COLO829 (cell line): Measurements from ENCODE around the gene CDCP1.
"Not testable (repeated sequence)": the region's sequence is repeated elsewhere in the genome, so short reads cannot be mapped to it uniquely, and the experiment has no call there.

Source experiments
- DNase-seq: peaks from one replicate; pipeline ENCODE4 v3.0.0; 2012; ENCODE audit warnings: low spot score

CDCP1 gene

GRCh38 chr3:45055411-45056143, 90.6 kb downstream of the CDCP1 start:
- DNase-seq: peak; percentile 74

- DNase-seq: peak; percentile 63
These were observed 91.2 kb downstream of the CDCP1 start for GRCh38 chr3:45055032-45055410.

GRCh38 chr3:45054196-45054857, 91.9 kb downstream of the CDCP1 start:
- no peak for DNase-seq

- not testable (repeated sequence) for DNase-seq
These were observed 92.4 kb downstream of the CDCP1 start for GRCh38 chr3:45053805-45054195.

- DNase-seq: no peak
These were observed 94.5 kb downstream of the CDCP1 start for GRCh38 chr3:45051685-45052084.

GRCh38 chr3:45049807-45050206, 96.4 kb downstream of the CDCP1 start:
- no peak for DNase-seq

- DNase-seq: no peak
These were observed 97.9 kb downstream of the CDCP1 start for GRCh38 chr3:45048244-45048643.

- DNase-seq: peak; percentile 88
These were observed 102.4 kb downstream of the CDCP1 start for GRCh38 chr3:45043728-45044299.

GRCh38 chr3:45042162-45042561, 104.0 kb downstream of the CDCP1 start:
- no peak for DNase-seq

- no peak for DNase-seq
These were observed 104.5 kb downstream of the CDCP1 start for GRCh38 chr3:45041666-45042065.

GRCh38 chr3:45037720-45038455, 108.3 kb downstream of the CDCP1 start:
- peak; percentile 98 for DNase-seq

- DNase-seq: no peak
These were observed 110.5 kb downstream of the CDCP1 start for GRCh38 chr3:45035441-45036301.

- no peak for DNase-seq
These were observed 111.4 kb downstream of the CDCP1 start for GRCh38 chr3:45034612-45035252.

- no peak for DNase-seq
These were observed 112.4 kb downstream of the CDCP1 start for GRCh38 chr3:45033791-45034190.
